Upper lobe of left lung (tissue), 4 donors: ENCODE measurements around the gene DHRS11.

Source experiments
- POLR2A ChIP-seq, 4 donors: fragments of 450-650 bp; IDR thresholded peaks; one replicate each; pipeline ENCODE4 v1.5.1; 2016 to 2017; ENCODE audit warnings: antibody characterized with exemption in 4 of 4, mild to moderate bottlenecking in 2 of 4
- TF ChIP-seq, protein P1 (sequence below), 6 experiments: fragments of 450-650 bp in 4 of 6; fragments of 200-600 bp in 2 of 6; sonication (generic) in 2 of 6; IDR thresholded peaks; one replicate each; pipeline ENCODE4 v1.5.1; 2016 to 2019; ENCODE audit warnings: antibody characterized with exemption in 6 of 6

DNA sequence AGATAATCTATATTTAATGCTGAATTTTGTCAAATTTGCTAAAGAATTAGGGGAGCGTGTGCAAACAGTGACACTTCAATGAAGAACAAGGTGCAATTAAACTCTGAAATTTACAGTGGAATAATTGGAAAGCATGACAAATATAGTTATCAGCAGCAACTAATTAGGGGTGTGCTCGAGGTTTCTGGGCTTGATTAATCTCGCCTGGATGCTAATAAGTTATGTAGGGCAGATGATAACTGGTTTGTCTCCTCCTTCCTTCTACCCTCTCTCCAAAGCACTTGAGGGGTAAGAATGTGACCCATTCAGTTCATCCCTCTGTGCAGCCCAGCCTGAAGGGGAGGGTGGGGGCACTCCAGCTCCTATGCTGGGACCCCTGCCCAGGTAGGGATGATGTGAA is 31.6 kb downstream of the DHRS11 start:
- TF ChIP-seq, protein P1, sequence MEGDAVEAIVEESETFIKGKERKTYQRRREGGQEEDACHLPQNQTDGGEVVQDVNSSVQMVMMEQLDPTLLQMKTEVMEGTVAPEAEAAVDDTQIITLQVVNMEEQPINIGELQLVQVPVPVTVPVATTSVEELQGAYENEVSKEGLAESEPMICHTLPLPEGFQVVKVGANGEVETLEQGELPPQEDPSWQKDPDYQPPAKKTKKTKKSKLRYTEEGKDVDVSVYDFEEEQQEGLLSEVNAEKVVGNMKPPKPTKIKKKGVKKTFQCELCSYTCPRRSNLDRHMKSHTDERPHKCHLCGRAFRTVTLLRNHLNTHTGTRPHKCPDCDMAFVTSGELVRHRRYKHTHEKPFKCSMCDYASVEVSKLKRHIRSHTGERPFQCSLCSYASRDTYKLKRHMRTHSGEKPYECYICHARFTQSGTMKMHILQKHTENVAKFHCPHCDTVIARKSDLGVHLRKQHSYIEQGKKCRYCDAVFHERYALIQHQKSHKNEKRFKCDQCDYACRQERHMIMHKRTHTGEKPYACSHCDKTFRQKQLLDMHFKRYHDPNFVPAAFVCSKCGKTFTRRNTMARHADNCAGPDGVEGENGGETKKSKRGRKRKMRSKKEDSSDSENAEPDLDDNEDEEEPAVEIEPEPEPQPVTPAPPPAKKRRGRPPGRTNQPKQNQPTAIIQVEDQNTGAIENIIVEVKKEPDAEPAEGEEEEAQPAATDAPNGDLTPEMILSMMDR (IDR thresholded peaks at IDR 0.05): no peak
- no peak for TF ChIP-seq POLR2A (IDR thresholded peaks at IDR 0.05)
